NCI-H510A (cell line): ENCODE data around the gene TMC5.
A peak's percentile ranks its signal among the peaks of the same experiment; 100 is the strongest.

Source experiments
- DNase-seq: peaks from one replicate; lab custom pipeline; 2025; lab: John Stamatoyannopoulos, UW

Gene TMC5

DNA sequence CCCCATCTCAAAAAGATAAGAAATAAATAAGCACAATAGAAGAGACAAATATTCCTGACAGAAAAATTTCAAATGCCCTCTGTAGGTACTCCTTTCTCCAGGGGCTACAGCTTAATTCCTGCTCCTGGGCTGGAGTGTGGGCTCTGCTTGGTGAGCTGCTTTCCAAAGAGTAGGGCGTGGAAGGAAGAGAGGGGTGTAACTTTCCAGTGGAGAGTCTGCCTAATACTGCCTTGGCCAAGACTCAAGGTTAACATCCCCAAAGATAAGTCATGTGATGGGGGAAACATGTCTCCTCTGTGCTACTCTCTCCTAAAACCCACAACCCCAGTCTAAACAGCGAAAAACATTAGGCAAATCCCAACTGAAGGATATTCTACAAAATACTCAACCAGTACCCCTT lies 42.7 kb downstream of the TMC5 start:
- DNase-seq: no peak

DNA sequence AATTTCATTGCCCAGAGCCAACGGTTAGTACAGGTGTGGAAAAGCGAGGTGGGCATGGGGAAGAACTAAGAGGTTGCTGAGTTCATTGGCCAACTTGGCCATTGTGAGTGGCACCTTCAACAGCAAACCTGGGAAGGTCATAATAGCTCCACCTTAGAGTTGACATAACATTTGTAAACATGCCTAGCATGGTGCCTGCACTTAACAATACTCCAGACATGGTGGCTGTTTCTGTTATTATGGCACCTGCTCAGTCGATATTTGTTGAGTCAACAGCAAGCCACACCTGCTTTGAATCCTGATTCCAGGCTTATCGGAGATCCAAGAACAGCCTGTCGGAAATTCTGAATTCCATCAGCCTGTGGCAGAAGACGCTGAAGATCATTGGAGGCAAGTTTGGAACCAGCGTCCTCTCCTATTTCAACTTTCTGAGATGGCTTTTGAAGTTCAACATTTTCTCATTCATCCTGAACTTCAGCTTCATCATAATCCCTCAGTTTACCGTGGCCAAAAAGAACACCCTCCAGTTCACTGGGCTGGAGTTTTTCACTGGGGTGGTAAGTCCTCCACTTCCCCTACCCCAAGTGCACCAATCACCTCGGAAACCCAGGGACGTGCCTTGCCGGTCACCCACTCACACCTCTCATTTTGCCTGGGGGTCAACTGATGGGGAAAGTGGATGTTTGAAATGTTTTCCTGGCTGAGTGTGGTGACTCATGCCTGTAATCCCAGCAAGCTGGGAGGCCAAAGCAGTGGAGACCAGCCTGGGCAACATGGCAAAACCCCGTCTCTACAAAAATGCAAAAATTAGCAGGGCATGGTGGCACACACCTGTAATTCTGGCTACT lies 46.0 kb downstream of the TMC5 start:
- peak; percentile 99 for DNase-seq

DNA sequence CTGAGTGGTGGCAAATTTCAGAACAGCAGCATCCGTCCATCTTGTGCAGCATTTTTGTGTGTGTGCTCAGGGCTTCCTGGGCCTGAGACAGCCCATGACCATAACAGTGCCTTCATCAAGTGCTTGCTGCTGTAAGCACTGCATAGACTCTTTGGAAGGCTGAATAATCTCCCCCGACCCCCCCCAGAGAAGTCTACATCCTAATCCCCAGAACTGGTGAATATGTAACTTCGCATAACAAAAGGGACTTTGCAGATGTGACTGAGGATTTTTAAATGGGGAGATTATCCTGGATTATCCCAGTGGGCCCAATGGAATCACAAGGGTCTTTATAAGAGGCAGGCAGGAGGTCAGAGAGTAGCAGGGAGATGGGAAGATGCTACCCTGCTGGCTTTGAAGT lies 50.6 kb downstream of the TMC5 start:
- no peak for DNase-seq

DNA sequence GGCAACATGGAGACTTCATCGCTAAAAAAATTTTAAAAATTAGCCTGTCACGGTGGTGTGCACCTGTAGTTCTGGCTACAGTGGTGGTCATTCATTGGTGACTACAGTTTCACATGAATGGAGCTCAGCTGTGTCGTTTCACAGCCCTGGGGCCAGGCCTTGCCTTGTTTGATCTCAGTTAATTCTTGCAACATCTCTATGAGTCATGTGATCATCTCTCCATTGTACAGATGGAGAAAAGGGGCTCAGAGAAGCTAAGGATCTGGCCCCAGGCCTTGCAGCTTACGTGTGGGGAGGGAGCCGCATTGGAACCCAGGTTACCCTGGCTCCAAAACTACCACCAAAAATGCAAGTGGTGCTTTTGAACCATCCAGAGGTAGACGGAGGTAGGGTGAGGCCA lies 54.8 kb downstream of the TMC5 start:
- DNase-seq: no peak

DNA sequence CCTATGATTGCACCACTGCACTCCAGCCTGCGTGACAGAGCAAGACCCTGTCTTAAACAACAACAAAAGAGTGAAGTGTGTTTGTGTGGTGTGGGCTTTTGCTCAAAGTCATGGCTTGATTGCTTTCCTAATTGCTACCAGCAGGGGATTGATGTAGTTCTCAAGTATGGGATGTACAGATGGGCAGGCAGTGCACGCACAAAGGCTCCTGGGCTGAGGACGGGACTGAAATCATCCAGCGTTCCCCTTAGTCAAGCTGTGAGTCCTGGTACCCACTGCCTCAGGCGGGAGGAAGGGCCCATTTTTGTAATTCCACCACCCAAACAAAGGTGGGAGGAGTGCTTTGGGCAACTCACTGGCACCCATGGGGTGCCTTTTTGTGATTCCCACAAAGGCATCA lies 56.9 kb downstream of the TMC5 start:
- DNase-seq: no peak

DNA sequence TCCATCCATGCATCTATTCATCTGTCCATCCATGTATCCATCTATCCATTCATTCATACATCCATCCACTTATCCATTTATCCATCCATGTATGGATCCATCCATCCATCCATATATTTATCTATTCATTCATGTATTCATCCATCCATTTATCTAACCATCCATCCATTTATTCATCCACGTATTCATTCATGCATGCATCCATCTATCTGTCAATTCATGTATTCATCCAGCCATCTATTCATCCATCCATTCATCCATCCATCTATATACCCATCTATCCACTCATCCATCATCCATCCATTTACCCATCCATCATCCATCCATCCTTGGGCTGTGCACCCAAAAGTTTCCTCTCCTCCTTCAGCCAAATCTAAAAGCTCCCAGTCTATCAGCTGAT lies 60.8 kb downstream of the TMC5 start:
- no peak for DNase-seq

DNA sequence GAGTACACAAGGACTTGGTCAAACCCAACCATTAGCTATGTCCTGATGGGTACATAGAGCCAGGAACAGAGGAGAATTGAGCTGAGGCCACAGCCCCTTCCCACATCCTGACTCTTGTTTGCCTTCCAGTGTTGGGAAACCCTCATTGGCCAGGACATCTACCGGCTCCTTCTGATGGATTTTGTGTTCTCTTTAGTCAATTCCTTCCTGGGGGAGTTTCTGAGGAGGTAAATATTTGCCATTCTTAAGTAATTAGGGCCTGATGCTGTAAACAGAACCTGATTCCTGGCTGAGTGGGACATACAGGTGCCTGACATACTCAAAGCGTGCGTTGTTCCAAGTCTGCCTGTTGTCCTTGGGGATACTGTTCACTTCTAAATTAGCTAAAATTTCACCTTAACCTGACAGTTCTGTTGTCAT lies 61.6 kb downstream of the TMC5 start:
- DNase-seq: no peak

DNA sequence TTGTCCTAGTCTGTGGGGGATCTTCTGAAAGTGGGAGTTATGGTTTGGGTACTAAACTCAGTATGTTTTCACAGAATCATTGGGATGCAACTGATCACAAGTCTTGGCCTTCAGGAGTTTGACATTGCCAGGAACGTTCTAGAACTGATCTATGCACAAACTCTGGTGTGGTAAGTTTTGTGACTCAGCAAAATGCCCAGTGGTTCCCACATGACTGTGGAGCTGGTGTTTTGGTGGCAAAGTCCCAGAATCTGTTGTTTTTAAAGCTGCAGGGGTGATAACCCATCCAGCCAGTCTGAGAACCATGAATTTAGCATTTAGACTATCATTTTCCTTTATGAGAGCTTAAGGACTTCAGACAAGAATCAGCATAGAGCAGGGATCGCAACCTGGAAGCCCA lies 63.6 kb downstream of the TMC5 start:
- DNase-seq: no peak

DNA sequence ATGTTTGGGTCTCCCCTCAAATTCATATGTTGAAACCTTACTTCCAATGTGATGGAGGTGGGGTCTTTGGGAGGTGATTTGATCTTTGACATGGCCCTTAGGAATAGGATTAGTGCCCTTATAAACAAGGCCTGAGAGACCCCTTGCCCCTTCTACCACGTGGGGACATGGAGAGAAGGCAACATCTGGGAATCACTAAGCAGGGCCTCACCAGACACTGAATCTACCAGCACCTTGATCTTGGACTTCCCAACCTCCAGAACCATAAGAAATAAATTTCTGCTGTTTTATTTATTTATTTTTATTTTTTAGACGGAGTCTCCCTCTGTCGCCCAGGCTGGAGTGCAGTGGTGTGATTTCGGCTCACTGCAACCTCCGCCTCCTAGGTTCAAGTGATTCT lies 64.1 kb downstream of the TMC5 start:
- no peak for DNase-seq

DNA sequence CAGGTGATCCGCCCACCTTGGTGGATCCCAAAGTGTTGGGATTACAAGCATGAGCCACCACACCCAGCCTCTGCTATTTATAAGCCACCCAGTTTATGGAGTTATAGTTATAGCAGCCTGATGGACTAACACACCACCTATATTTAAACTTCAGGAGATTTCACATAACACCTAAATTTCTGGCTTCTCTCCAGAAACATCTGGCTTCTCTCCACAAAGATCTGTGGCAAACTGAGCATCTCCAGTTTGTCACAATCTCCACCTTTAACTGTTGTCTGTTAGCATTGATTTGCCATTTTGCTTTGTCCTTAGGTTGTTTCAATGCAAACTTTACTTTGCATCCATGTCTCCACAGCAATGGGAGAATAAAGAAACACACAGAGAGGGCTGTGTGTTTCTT lies 64.6 kb downstream of the TMC5 start:
- DNase-seq: no peak

DNA sequence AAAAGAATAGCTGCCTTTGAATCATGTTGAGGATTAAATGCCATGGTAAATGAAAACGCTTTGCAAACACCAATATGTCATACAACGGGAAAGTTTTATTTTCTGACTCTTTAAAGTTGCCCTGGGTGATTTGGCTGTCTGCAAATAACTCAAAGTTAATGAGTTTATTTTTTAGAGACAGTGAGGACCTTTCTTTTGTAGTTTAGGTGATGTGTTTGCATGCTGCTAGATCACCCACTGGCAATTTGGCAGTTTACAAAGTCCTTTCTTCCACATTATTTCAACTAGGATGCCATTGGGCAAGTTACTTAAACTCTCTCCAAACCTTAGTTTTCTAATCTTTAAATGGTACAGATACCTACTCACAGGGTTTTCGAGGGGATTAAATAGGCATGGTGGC lies 66.4 kb downstream of the TMC5 start:
- DNase-seq: no peak

DNA sequence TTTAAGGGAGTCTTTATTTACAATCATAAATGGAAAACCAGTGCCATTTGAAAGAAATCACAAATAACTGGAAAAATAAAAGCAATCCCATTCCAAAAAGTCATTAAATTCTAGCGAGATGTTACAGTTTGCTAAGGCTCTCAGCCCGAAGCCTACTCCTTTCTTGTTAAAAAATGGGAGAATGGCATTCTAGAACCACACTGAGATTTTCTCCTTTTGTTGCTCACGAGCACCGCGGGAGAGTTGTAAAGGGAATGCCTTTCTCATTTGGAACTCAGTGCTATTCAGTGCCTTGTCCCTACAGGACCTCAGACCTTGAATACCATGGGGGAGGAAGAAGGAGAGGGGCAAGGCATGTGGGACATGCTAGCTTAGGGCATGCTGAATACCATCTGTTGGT lies 67.9 kb downstream of the TMC5 start:
- no peak for DNase-seq

DNA sequence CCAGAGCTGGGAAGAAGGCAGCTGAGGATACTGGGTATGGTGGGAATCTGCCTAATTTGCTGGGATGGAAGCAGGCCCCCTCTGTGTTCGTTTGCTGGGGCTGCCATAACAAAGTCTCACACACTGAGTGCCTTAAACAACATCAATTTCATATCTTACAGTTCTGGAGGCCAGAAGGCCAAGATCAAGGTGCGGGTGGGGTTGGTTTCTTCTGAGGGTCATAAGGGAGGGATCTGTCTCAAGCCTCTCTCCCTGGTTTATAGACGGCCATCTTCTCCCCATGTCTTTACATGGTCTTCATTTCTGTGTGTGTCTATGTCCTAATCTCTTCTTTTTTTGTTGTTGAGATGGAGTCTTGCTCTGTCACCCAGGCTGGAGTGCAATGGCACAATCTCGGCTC lies 68.4 kb downstream of the TMC5 start:
- no peak for DNase-seq

DNA sequence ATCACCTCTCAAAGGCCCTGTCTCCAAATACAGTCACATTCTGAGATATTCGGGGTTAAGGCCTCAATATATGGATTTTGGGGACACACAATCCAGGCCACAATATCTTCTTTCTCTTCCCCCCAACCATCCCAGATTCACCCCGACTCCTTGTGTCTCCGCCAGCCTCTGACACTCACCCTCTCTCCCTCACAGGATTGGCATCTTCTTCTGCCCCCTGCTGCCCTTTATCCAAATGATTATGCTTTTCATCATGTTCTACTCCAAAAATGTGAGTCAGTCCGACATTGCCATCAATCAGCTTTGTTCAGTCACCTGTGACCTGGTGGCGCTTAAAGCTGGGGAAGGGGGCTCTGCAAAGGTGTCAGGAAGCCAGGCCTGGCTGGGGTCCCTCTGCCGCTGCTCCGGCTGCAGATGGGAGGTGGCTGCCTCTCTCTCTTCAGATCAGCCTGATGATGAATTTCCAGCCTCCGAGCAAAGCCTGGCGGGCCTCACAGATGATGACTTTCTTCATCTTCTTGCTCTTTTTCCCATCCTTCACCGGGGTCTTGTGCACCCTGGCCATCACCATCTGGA lies 69.2 kb downstream of the TMC5 start:
- no peak for DNase-seq

DNA sequence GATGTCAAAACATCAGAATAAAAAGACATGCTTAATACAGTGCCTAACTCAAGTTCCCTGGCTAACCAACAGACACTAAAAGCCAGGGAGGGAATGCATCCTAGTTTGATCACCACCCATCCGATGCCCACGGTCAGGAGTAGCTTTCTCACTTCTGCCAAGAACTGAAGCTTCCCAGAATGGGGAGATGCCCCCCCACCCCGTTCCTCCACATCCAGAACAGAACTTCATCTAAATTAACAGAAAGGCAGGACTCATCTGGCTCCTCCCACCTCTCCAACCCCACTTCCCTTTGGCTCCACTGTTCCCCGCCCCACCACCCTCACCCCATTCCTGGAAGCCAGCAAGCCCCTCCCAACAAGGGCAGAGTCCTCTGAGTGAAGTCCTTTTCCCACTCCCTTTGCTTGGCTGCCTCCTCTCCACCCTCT lies 70.5 kb downstream of the TMC5 start:
- no peak for DNase-seq

DNA sequence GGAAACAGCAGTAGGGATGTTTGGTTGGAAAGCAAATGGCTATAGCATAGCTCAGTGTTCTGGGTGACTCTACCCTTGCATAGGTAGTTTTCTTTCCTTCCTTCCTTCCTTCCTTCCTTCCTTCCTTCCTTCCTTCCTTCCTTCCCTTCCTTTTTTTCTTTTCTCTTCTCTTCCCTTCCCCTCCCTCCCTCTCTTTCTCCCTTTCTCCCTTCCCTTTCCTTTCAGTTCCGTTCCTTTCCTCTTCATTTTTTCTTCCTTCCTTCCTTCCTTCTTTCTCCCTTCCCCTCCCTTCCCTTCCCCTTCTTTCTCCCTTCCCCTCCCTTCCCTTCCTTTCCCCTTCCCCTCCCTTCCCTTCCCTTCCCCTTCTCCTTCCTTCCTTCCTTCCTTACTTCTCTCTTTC lies 72.9 kb downstream of the TMC5 start:
- DNase-seq: no peak

DNA sequence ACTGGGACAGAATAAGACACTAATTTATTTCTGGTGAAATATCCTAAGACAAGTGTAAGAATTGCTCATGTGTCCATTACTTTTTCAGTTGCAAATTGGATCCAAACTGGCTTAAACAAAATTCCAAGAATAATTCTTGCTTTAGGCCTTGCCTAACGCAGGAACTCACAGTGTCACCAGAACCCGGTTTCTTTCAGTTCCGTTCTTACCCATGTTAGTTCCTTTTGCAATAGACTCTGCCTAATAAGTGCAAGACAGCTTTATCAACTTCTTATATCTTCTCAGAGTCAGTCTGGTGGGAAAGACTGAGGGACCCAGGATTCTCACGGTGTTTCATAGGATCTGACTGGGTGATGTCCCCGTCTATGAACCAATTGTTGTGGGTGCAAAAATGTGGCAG lies 79.5 kb downstream of the TMC5 start:
- DNase-seq: no peak

DNA sequence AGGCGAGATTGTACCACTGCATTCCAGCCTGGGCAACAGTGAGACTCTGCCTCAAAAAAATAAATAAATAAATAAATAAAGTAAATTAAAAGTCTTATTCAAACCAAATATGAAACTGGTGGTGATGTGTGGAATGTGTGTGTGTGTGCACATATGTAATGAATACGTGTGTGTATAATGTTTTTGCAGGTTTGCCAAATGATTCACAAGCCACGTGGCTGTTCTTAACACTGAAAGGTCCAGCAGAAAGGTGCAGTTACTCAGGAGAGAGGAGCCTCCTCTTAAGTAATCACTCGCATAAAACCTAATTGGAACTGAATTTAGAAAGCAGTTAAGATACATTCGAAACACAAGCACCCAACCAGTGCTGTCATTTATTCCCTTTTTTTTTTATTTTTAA lies 81.3 kb downstream of the TMC5 start:
- no peak for DNase-seq

DNA sequence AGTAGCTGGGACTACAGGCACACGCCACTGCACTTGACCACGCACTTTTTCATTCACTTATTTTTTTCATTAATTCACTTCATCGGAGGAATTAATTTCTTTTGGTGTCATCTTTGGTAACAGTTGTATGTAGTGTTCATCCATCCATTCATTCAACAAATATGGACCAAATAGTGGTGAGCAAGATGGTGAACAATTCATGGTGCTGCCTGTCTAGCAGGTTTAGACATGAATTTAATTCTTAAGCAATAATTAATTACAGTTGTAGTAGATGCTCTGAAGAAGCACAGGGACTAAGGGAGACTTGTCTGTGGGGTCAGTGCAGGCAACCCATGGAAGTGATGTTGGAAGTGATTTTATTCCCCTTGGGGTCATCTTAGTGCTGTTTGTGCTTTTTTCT lies 81.8 kb downstream of the TMC5 start:
- no peak for DNase-seq

DNA sequence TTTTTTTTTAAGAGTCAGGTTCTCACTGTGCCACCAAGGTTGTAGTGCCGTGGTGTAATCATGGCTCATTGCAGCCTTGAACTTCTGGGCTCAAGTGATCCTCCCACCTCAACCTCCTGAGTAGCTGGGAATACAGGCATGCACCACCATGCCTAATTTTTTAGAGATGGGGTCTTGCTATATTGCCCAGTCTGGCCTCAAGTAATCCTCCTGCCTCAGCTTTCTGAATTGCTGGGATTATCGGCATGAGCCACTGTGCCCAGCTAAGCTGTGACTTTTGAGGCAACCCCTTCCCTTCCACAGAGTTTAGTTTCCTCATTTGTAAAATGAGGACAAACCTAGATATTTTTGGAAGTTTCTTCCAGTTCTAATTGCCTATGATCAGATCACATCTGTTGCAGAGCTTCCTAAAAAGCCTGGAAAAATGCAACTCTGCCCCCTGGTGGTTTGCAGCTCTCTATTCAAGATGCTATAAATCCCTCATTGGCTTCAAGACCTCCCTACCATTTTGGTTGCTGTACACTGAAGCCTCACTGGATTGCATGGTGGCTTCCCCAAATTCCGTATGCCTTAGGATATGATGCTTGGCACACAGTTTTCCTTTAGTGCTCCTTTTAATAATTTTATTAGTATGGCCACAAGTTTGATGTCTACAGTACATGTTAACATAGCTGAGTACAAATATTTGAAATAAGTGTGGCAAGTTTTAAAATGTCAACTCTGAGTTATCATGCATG lies 84.9 kb downstream of the TMC5 start:
- DNase-seq: peak; percentile 88

DNA sequence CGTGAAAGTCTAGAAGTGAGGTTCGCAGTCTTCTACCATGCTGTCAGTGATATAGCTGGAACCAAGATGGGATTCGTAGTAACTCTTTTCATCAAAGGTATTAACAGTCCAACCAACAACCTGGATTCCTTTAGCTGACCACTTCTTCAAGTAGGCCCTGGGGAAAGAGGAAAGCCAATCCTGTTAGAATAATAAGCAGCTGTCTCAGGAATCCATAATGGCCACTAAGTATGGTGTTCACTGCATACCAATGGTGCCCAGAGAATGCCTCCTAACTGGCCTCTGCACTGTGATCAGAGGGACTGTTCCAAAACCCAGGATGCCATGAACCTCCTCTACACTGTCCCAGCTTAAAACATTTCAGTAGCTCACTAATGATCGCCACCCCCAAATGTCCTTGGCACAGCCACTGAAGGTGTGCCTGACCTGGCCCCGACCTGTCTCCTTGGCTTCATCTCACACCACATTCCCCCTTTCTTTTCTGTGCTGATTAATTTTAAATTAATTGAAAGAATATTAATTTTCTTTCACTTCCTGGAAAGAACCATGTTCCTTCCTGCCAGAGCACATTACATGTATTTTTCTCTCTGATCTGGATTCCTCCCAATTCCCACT lies 85.9 kb downstream of the TMC5 start:
- no peak for DNase-seq

DNA sequence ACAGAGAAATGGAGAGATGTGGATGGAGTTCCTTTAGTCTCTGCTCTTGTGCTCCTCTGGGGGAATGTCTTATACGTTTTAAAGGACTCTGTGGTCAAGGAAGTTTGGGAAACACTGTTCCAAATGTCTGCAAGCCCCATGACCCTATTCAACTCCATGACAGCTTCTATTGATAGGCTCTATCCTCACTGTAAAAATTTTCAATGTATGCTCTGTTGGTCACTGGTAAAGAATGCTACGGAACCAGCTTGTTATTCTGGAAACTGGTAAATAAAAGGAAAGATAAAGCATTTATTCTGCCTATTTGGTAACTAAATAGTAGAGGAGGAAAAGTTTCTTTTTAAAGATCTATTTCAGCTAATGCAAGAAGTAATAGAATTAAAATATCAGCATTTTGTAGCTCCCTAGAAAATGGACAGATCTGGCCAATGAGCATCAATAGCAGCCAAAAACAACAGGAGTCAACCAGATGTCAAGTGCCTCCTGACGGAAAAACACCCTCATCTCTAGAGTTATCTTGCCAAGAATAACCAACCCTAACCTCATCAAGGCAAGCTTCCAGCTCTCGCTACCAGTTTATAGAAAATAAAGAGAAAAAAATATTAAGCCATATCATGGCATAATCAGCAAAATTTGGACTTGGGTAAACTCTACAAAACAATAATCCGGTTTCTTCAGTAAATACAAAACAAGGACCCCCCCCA lies 88.1 kb downstream of the TMC5 start:
- DNase-seq: no peak
